Measurements from ENCODE around the gene RAB17.
"Not testable (repeated sequence)": the region's sequence is repeated elsewhere in the genome, so short reads cannot be mapped to it uniquely, and the experiment has no call there.

Gene RAB17

GRCh38 chr2:237597196-237598145 is 6.9 kb upstream of the RAB17 start:
- DNase-seq: no peak

GRCh38 chr2:237596520-237597195 is 6.1 kb upstream of the RAB17 start:
- DNase-seq: no peak

GRCh38 chr2:237595829-237596519 is 5.4 kb upstream of the RAB17 start:
- not testable (repeated sequence) for DNase-seq

- DNase-seq: no peak
These were observed 4.0 kb upstream of the RAB17 start for GRCh38 chr2:237594514-237594871.

GRCh38 chr2:237593596-237594320 is 3.2 kb upstream of the RAB17 start:
- DNase-seq: no peak

GRCh38 chr2:237593036-237593435 is 2.5 kb upstream of the RAB17 start:
- DNase-seq: no peak

- no peak for DNase-seq
These were observed 2.0 kb upstream of the RAB17 start for GRCh38 chr2:237592425-237592980.

- DNase-seq: no peak
These were observed 777 bp upstream of the RAB17 start for GRCh38 chr2:237591141-237591881.

GRCh38 chr2:237588044-237588696 is 2.4 kb downstream of the RAB17 start:
- no peak for DNase-seq

GRCh38 chr2:237585590-237586221 is 4.8 kb downstream of the RAB17 start:
- no peak for DNase-seq

GRCh38 chr2:237583385-237584295 is 6.9 kb downstream of the RAB17 start:
- no peak for DNase-seq

GRCh38 chr2:237581751-237582746 is 8.5 kb downstream of the RAB17 start:
- DNase-seq: no peak

- no peak for DNase-seq
These were observed 9.2 kb downstream of the RAB17 start for GRCh38 chr2:237581326-237581725.

- DNase-seq: no peak
These were observed 12.3 kb downstream of the RAB17 start for GRCh38 chr2:237577956-237578870.

- no peak for DNase-seq
These were observed 13.1 kb downstream of the RAB17 start for GRCh38 chr2:237577458-237577857.

- DNase-seq: no peak
These were observed 13.6 kb downstream of the RAB17 start for GRCh38 chr2:237576974-237577373.

All from cerebellar nuclear complex (tissue), 1 donor.